ENCODE measurements around the gene APOB. TPM values are rescaled to one million over a fixed set of nuclear protein-coding genes. Genes with fewer than 3 reads are reported as not detected.

The APOB gene
- total RNA-seq, 2 experiments from 2014 or later, result not detected

GRCh38 chr2:21018290-21018689 lies 25.6 kb downstream of the APOB start:
- DNase-seq, result no peak
- Mint-ChIP-seq H3K36me3 (ENCODE audit: low read depth) (no peaks in the 10 kb centered on the region), H3K4me3 (no peak overlapping the region), H3K27me3 (ENCODE audit: low read depth) (peaks cover 6% of the 10 kb centered on the region), H3K9me3 (ENCODE audit: insufficient read depth) (no peaks in the 10 kb centered on the region), H3K27ac (no peak overlapping the region), H3K4me1 (ENCODE audit: low read depth) (no peaks in the 10 kb centered on the region)
- ChIA-PET CTCF (no interaction called here), POLR2A (no interaction called here)
- ATAC-seq, result no peak

- ChIA-PET POLR2A (no interaction called here), CTCF (no interaction called here)
- Mint-ChIP-seq H3K36me3 (ENCODE audit: low read depth) (no peaks in the 10 kb centered on the region), H3K9me3 (ENCODE audit: insufficient read depth) (no peaks in the 10 kb centered on the region), H3K4me3 (no peak overlapping the region), H3K27ac (no peak overlapping the region), H3K4me1 (ENCODE audit: low read depth) (no peaks in the 10 kb centered on the region), H3K27me3 (ENCODE audit: low read depth) (peaks cover 4% of the 10 kb centered on the region)
- DNase-seq (no peak), ATAC-seq (no peak)
Observed at GRCh38 chr2:21017748-21018276, 26.1 kb downstream of the APOB start.

GRCh38 chr2:21015281-21015645 lies 28.6 kb downstream of the APOB start:
- CTCF ChIA-PET, result no interaction called here
- no peak overlapping the region for H3K4me3 Mint-ChIP-seq
- ATAC-seq, result no peak

GRCh38 chr2:21014364-21015280 lies 29.3 kb downstream of the APOB start:
- ChIA-PET CTCF (no interaction called here), POLR2A (interaction anchor here (0.6 kb wide), 1 partner anchor 471 kb away, joined by 4 read pairs; no protein-coding TSS in a partner anchor)
- Mint-ChIP-seq H3K36me3 (ENCODE audit: low read depth) (no peaks in the 10 kb centered on the region), H3K4me1 (ENCODE audit: low read depth) (no peaks in the 10 kb centered on the region), H3K4me3 (no peak overlapping the region), H3K27me3 (ENCODE audit: low read depth) (peaks cover 4% of the 10 kb centered on the region), H3K27ac (no peak overlapping the region), H3K9me3 (ENCODE audit: insufficient read depth) (no peaks in the 10 kb centered on the region)
- ATAC-seq (no peak), DNase-seq (no peak)

More at GRCh38 chr2:21015281-21015645, 28.6 kb downstream of the APOB start:
- Mint-ChIP-seq H3K36me3 (ENCODE audit: low read depth) (no peaks in the 10 kb centered on the region), H3K27me3 (ENCODE audit: low read depth) (peaks cover 4% of the 10 kb centered on the region), H3K27ac (no peak overlapping the region), H3K4me1 (ENCODE audit: low read depth) (no peaks in the 10 kb centered on the region), H3K9me3 (ENCODE audit: insufficient read depth) (no peaks in the 10 kb centered on the region)
- no peak for DNase-seq
- POLR2A ChIA-PET, result no interaction called here

GRCh38 chr2:21013043-21013816 lies 30.6 kb downstream of the APOB start:
- Mint-ChIP-seq H3K36me3 (ENCODE audit: low read depth) (no peaks in the 10 kb centered on the region), H3K9me3 (ENCODE audit: insufficient read depth) (no peaks in the 10 kb centered on the region), H3K27ac (no peak overlapping the region), H3K4me1 (ENCODE audit: low read depth) (no peaks in the 10 kb centered on the region), H3K27me3 (ENCODE audit: low read depth) (peaks cover 4% of the 10 kb centered on the region), H3K4me3 (no peak overlapping the region)
- DNase-seq (no peak), ATAC-seq (no peak)
- ChIA-PET CTCF (no interaction called here), POLR2A (no interaction called here)

- H3K4me1 Mint-ChIP-seq (ENCODE audit: low read depth), result no peaks in the 10 kb centered on the region
- CTCF ChIA-PET, result no interaction called here
- no peaks in the 10 kb centered on the region for H3K9me3 Mint-ChIP-seq (ENCODE audit: insufficient read depth)
- H3K36me3 Mint-ChIP-seq (ENCODE audit: low read depth), result no peaks in the 10 kb centered on the region
- H3K27me3 Mint-ChIP-seq (ENCODE audit: low read depth), result peaks cover 4% of the 10 kb centered on the region
- ATAC-seq, result no peak
- no peak overlapping the region for H3K4me3 Mint-ChIP-seq
- POLR2A ChIA-PET, result no interaction called here
- DNase-seq, result no peak
- no peak overlapping the region for H3K27ac Mint-ChIP-seq
Observed at GRCh38 chr2:21012557-21012937, 31.3 kb downstream of the APOB start.

- Mint-ChIP-seq H3K9me3 (ENCODE audit: insufficient read depth) (no peaks in the 10 kb centered on the region), H3K36me3 (ENCODE audit: low read depth) (no peaks in the 10 kb centered on the region), H3K27ac (no peak overlapping the region), H3K4me1 (ENCODE audit: low read depth) (no peaks in the 10 kb centered on the region), H3K4me3 (no peak overlapping the region), H3K27me3 (ENCODE audit: low read depth) (peaks cover 4% of the 10 kb centered on the region)
- no peak for ATAC-seq
- POLR2A ChIA-PET, result no interaction called here
- CTCF ChIA-PET, result no interaction called here
- DNase-seq, result no peak
Observed at GRCh38 chr2:21011876-21012556, 31.9 kb downstream of the APOB start.

- Mint-ChIP-seq H3K4me3 (no peak overlapping the region), H3K27ac (no peak overlapping the region), H3K27me3 (ENCODE audit: low read depth) (peaks cover 4% of the 10 kb centered on the region), H3K9me3 (ENCODE audit: insufficient read depth) (no peaks in the 10 kb centered on the region), H3K4me1 (ENCODE audit: low read depth) (no peaks in the 10 kb centered on the region), H3K36me3 (ENCODE audit: low read depth) (no peaks in the 10 kb centered on the region)
- DNase-seq (no peak), ATAC-seq (no peak)
- ChIA-PET POLR2A (no interaction called here), CTCF (no interaction called here)
Observed at GRCh38 chr2:21011453-21011852, 32.4 kb downstream of the APOB start.

- H3K27me3 Mint-ChIP-seq (ENCODE audit: low read depth), result peaks cover 4% of the 10 kb centered on the region
- H3K4me1 Mint-ChIP-seq (ENCODE audit: low read depth), result no peaks in the 10 kb centered on the region
- POLR2A ChIA-PET, result no interaction called here
- no peaks in the 10 kb centered on the region for H3K9me3 Mint-ChIP-seq (ENCODE audit: insufficient read depth)
- ATAC-seq (no peak), DNase-seq (no peak)
- no peak overlapping the region for H3K4me3 Mint-ChIP-seq
- H3K36me3 Mint-ChIP-seq (ENCODE audit: low read depth), result no peaks in the 10 kb centered on the region
- CTCF ChIA-PET, result no interaction called here
- no peak overlapping the region for H3K27ac Mint-ChIP-seq
Observed at GRCh38 chr2:21010813-21011439, 32.9 kb downstream of the APOB start.

- ChIA-PET CTCF (interaction anchor here (0.7 kb wide), 1 partner anchor 19 kb away, joined by 3 read pairs; no protein-coding TSS in a partner anchor), POLR2A (no interaction called here)
- no peak for ATAC-seq
- no peak overlapping the region for H3K27ac Mint-ChIP-seq
- no peaks in the 10 kb centered on the region for H3K9me3 Mint-ChIP-seq (ENCODE audit: insufficient read depth)
- H3K4me1 Mint-ChIP-seq (ENCODE audit: low read depth), result no peaks in the 10 kb centered on the region
- no peak for DNase-seq
- no peaks in the 10 kb centered on the region for H3K36me3 Mint-ChIP-seq (ENCODE audit: low read depth)
- no peak overlapping the region for H3K4me3 Mint-ChIP-seq
- H3K27me3 Mint-ChIP-seq (ENCODE audit: low read depth), result peaks cover 4% of the 10 kb centered on the region
Observed at GRCh38 chr2:21009662-21010225, 34.1 kb downstream of the APOB start.

- H3K9me3 Mint-ChIP-seq (ENCODE audit: insufficient read depth), result no peaks in the 10 kb centered on the region
- no peaks in the 10 kb centered on the region for H3K4me1 Mint-ChIP-seq (ENCODE audit: low read depth)
- ChIA-PET POLR2A (no interaction called here), CTCF (interaction anchor here (0.7 kb wide), 1 partner anchor 19 kb away, joined by 3 read pairs; no protein-coding TSS in a partner anchor)
- no peak overlapping the region for H3K4me3 Mint-ChIP-seq
- H3K36me3 Mint-ChIP-seq (ENCODE audit: low read depth), result no peaks in the 10 kb centered on the region
- ATAC-seq (no peak), DNase-seq (no peak)
- H3K27ac Mint-ChIP-seq, result no peak overlapping the region
- H3K27me3 Mint-ChIP-seq (ENCODE audit: low read depth), result peaks cover 4% of the 10 kb centered on the region
Observed at GRCh38 chr2:21008790-21009661, 34.8 kb downstream of the APOB start.
